Measurements from ENCODE around the gene STPG3.

STPG3 gene

GRCh38 chr9:137268538-137269201 is 17.6 kb downstream of the STPG3 start:
- Histone ChIP-seq H3K9me3 (ENCODE audit: insufficient read depth, low read length) (no peaks in the 10 kb centered on the region), H3K36me3 (ENCODE audit: insufficient read depth, insufficient read length, low read length) (peaks cover 89% of the 10 kb centered on the region), H3K9ac (ENCODE audit: insufficient read length, low read depth) (peak overlapping the region; percentile 42), H3K4me3 (ENCODE audit: insufficient read length, low read depth) (no peak overlapping the region), H3K27me3 (ENCODE audit: insufficient read depth, insufficient read length) (no peaks in the 10 kb centered on the region), H3K4me1 (ENCODE audit: insufficient read depth, insufficient read length) (peaks cover 14% of the 10 kb centered on the region)
- no peak for DNase-seq (ENCODE audit: low read depth, low spot score)
- TF ChIP-seq YY1 (IDR thresholded peaks at IDR 0.05; ENCODE audit: insufficient read depth, insufficient read length) = no peak
- no peak for TF ChIP-seq ZNF274 (IDR thresholded peaks at IDR 0.05; ENCODE audit: low read depth, low read length)
- no peak for TF ChIP-seq SUZ12 (IDR thresholded peaks at IDR 0.05; ENCODE audit: extremely low read depth, insufficient read depth, insufficient read length)

- Histone ChIP-seq H3K9me3 (ENCODE audit: insufficient read depth, low read length) (no peaks in the 10 kb centered on the region), H3K27me3 (ENCODE audit: insufficient read depth, insufficient read length) (no peaks in the 10 kb centered on the region), H3K9ac (ENCODE audit: insufficient read length, low read depth) (no peak overlapping the region), H3K36me3 (ENCODE audit: insufficient read depth, insufficient read length, low read length) (peaks cover 89% of the 10 kb centered on the region), H3K4me3 (ENCODE audit: insufficient read length, low read depth) (no peak overlapping the region), H3K4me1 (ENCODE audit: insufficient read depth, insufficient read length) (peaks cover 20% of the 10 kb centered on the region)
- TF ChIP-seq ZNF274 (IDR thresholded peaks at IDR 0.05; ENCODE audit: low read depth, low read length) (no peak), SUZ12 (IDR thresholded peaks at IDR 0.05; ENCODE audit: extremely low read depth, insufficient read depth, insufficient read length) (no peak), YY1 (IDR thresholded peaks at IDR 0.05; ENCODE audit: insufficient read depth, insufficient read length) (no peak)
- no peak for DNase-seq (ENCODE audit: low read depth, low spot score)
Observed at GRCh38 chr9:137269231-137269772, 18.2 kb downstream of the STPG3 start.

GRCh38 chr9:137270929-137271695 is 20.0 kb downstream of the STPG3 start:
- peak overlapping the region; percentile 10 for H3K9ac ChIP-seq (ENCODE audit: insufficient read length, low read depth)

DNA sequence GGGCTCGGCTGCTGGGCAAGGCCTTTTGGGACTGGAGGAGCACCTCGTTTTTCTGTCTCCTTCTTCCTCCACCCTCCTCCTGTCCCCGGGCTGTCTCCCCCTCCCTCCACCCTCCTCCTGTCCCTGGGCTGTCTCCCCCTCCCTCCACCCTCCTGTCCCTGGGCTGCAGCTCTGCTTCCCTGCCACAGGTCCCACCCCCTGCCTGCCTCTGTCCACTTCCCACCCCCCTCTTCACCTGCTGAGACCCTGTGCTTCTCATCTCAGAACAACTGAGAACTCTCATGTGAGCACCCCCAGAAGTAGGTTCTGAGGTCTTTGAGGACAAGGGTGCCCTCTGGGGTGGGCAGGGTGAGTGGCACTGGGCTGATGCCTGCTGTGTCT is 20.6 kb downstream of the STPG3 start:
- no peaks in the 10 kb centered on the region for H3K9me3 ChIP-seq (ENCODE audit: insufficient read depth, low read length)
- no peak for TF ChIP-seq SUZ12 (IDR thresholded peaks at IDR 0.05; ENCODE audit: extremely low read depth, insufficient read depth, insufficient read length)
- TF ChIP-seq ZNF274 (IDR thresholded peaks at IDR 0.05; ENCODE audit: low read depth, low read length) = no peak
- no peak for TF ChIP-seq YY1 (IDR thresholded peaks at IDR 0.05; ENCODE audit: insufficient read depth, insufficient read length)
- H3K9ac ChIP-seq (ENCODE audit: insufficient read length, low read depth) = no peak overlapping the region
- no peak overlapping the region for H3K4me3 ChIP-seq (ENCODE audit: insufficient read length, low read depth)
- no peaks in the 10 kb centered on the region for H3K27me3 ChIP-seq (ENCODE audit: insufficient read depth, insufficient read length)
- no peak for DNase-seq (ENCODE audit: low read depth, low spot score)
- peaks cover 37% of the 10 kb centered on the region for H3K4me1 ChIP-seq (ENCODE audit: insufficient read depth, insufficient read length)
- peaks cover 77% of the 10 kb centered on the region for H3K36me3 ChIP-seq (ENCODE audit: insufficient read depth, insufficient read length, low read length)

More at GRCh38 chr9:137270929-137271695, 20.0 kb downstream of the STPG3 start:
- Histone ChIP-seq H3K9me3 (ENCODE audit: insufficient read depth, low read length) (no peaks in the 10 kb centered on the region), H3K36me3 (ENCODE audit: insufficient read depth, insufficient read length, low read length) (peaks cover 83% of the 10 kb centered on the region), H3K27me3 (ENCODE audit: insufficient read depth, insufficient read length) (no peaks in the 10 kb centered on the region), H3K4me3 (ENCODE audit: insufficient read length, low read depth) (no peak overlapping the region), H3K4me1 (ENCODE audit: insufficient read depth, insufficient read length) (peaks cover 31% of the 10 kb centered on the region)
- no peak for TF ChIP-seq YY1 (IDR thresholded peaks at IDR 0.05; ENCODE audit: insufficient read depth, insufficient read length)
- no peak for DNase-seq (ENCODE audit: low read depth, low spot score)

GRCh38 chr9:137272241-137273094 is 21.4 kb downstream of the STPG3 start:
- H3K9ac ChIP-seq (ENCODE audit: insufficient read length, low read depth) = no peak overlapping the region
- H3K36me3 ChIP-seq (ENCODE audit: insufficient read depth, insufficient read length, low read length) = peaks cover 70% of the 10 kb centered on the region
- H3K4me1 ChIP-seq (ENCODE audit: insufficient read depth, insufficient read length) = peaks cover 42% of the 10 kb centered on the region
- DNase-seq (ENCODE audit: low read depth, low spot score) = no peak
- TF ChIP-seq SUZ12 (IDR thresholded peaks at IDR 0.05; ENCODE audit: extremely low read depth, insufficient read depth, insufficient read length) = no peak
- TF ChIP-seq ZNF274 (IDR thresholded peaks at IDR 0.05; ENCODE audit: low read depth, low read length) = no peak
- no peak for TF ChIP-seq YY1 (IDR thresholded peaks at IDR 0.05; ENCODE audit: insufficient read depth, insufficient read length)
- no peaks in the 10 kb centered on the region for H3K27me3 ChIP-seq (ENCODE audit: insufficient read depth, insufficient read length)
- H3K4me3 ChIP-seq (ENCODE audit: insufficient read length, low read depth) = no peak overlapping the region
- H3K9me3 ChIP-seq (ENCODE audit: insufficient read depth, low read length) = no peaks in the 10 kb centered on the region

DNA sequence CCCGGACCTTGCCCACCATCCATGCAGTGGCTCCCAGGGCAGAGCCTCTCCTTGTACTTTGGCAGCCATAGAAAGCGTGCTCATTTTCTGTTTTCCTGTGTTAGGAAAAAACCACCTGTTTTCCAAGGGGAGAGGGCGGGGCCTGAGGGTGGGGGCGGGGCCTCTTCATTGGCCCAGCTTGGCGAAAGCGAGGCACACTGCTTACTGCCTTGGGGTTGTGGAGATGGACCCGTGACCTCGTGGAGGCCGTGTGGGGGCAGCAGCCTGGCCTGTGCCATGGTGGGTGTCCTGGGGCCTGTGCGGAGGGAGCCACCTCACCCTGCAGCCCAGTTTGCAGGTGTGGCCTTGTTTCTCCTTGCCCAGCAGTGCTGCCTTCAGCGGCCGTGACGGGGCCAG is 22.0 kb downstream of the STPG3 start:
- DNase-seq (ENCODE audit: low read depth, low spot score) = no peak
- TF ChIP-seq ZNF274 (IDR thresholded peaks at IDR 0.05; ENCODE audit: low read depth, low read length) = no peak
- TF ChIP-seq YY1 (IDR thresholded peaks at IDR 0.05; ENCODE audit: insufficient read depth, insufficient read length) = no peak
- no peak for TF ChIP-seq SUZ12 (IDR thresholded peaks at IDR 0.05; ENCODE audit: extremely low read depth, insufficient read depth, insufficient read length)
- Histone ChIP-seq H3K36me3 (ENCODE audit: insufficient read depth, insufficient read length, low read length) (peaks cover 64% of the 10 kb centered on the region), H3K9me3 (ENCODE audit: insufficient read depth, low read length) (no peaks in the 10 kb centered on the region), H3K4me3 (ENCODE audit: insufficient read length, low read depth) (no peak overlapping the region), H3K27me3 (ENCODE audit: insufficient read depth, insufficient read length) (no peaks in the 10 kb centered on the region), H3K9ac (ENCODE audit: insufficient read length, low read depth) (no peak overlapping the region), H3K4me1 (ENCODE audit: insufficient read depth, insufficient read length) (peaks cover 42% of the 10 kb centered on the region)
